Vagina (tissue), 2 donors: ENCODE measurements around the gene SPAG9.

Experiments
- POLR2A ChIP-seq, 2 donors: fragments of 450-650 bp; IDR thresholded peaks; one replicate each; pipeline ENCODE4 v1.6.1; 2017; ENCODE audit warnings: antibody characterized with exemption in 2 of 2, mild to moderate bottlenecking in 2 of 2, moderate library complexity in 2 of 2
- TF ChIP-seq, protein P1 (sequence below), 3 experiments: fragments of 450-650 bp in 2 of 3; fragments of 200-600 bp in 1 of 3; sonication (generic) in 1 of 3; IDR thresholded peaks; one replicate each; pipeline ENCODE4 v1.5.1; 2017 to 2019; ENCODE audit warnings: antibody characterized with exemption in 3 of 3, mild to moderate bottlenecking in 2 of 3, moderate library complexity in 2 of 3

DNA sequence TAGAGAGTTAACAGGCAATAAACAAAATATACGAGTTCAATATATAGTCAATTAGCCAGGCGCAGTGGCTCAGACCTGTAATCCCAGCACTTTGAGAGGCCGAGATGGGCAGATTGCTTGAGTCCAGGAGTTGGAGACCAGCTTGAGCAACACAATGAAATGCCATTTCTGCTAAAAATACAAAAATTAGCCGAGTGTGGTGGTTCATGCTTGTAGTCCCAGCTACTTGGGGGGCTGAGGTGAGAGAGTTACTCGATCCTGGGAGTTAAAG, 184.7 kb downstream of the SPAG9 start:
- no peak for TF ChIP-seq POLR2A (IDR thresholded peaks at IDR 0.05)
- TF ChIP-seq, protein P1, sequence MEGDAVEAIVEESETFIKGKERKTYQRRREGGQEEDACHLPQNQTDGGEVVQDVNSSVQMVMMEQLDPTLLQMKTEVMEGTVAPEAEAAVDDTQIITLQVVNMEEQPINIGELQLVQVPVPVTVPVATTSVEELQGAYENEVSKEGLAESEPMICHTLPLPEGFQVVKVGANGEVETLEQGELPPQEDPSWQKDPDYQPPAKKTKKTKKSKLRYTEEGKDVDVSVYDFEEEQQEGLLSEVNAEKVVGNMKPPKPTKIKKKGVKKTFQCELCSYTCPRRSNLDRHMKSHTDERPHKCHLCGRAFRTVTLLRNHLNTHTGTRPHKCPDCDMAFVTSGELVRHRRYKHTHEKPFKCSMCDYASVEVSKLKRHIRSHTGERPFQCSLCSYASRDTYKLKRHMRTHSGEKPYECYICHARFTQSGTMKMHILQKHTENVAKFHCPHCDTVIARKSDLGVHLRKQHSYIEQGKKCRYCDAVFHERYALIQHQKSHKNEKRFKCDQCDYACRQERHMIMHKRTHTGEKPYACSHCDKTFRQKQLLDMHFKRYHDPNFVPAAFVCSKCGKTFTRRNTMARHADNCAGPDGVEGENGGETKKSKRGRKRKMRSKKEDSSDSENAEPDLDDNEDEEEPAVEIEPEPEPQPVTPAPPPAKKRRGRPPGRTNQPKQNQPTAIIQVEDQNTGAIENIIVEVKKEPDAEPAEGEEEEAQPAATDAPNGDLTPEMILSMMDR (IDR thresholded peaks at IDR 0.05): no peak
